ENCODE measurements around the gene CACNA1D. TPM values are rescaled to one million over a fixed set of nuclear protein-coding genes. Genes with fewer than 3 reads are reported as not detected.

CACNA1D gene
- total RNA-seq, 1 donor from 2014 or later: 1.9 TPM

DNA sequence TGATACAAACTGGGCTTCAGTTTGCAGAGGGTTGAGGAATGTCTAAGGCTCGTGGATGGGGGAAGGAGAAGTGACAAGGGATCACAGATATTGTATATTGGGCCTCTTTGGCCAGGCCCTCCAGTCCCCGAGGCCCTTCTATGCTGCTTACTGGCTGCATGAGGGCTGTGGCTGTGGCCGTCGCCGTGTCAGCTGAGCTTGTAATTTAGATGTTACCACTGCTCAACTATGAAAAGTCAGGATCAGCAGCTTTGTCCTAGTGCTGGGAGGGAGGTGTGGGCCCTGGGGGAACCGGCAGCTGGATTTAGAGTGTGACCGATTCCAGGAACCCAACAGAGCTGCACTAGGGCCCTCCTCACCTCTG is 51.6 kb downstream of the CACNA1D start:
- no peak for TF ChIP-seq CTCF (IDR thresholded peaks at IDR 0.05)
- Mint-ChIP-seq H3K27ac (no peak overlapping the region), H3K4me1 (no peaks in the 10 kb centered on the region), H3K9me3 (no peaks in the 10 kb centered on the region), H3K36me3 (ENCODE audit: low read depth) (no peaks in the 10 kb centered on the region), H3K27me3 (peaks cover 9% of the 10 kb centered on the region), H3K4me3 (no peak overlapping the region)
- ChIA-PET POLR2A (no interaction called here), CTCF (no interaction called here)
- ATAC-seq (ENCODE audit: low read depth): no peak
- no peak for DNase-seq
- intact Hi-C loops (cut with micrococcal nuclease): no loop called here

- CTCF ChIA-PET: no interaction called here
- POLR2A ChIA-PET: no interaction called here
- TF ChIP-seq CTCF (IDR thresholded peaks at IDR 0.05): no peak
- no peaks in the 10 kb centered on the region for H3K27me3 Mint-ChIP-seq
- H3K36me3 Mint-ChIP-seq (ENCODE audit: low read depth): no peaks in the 10 kb centered on the region
- no peak for ATAC-seq (ENCODE audit: low read depth)
- H3K4me1 Mint-ChIP-seq: no peaks in the 10 kb centered on the region
- H3K9me3 Mint-ChIP-seq: no peaks in the 10 kb centered on the region
- no peak overlapping the region for H3K27ac Mint-ChIP-seq
- no peak overlapping the region for H3K4me3 Mint-ChIP-seq
- DNase-seq: no peak
- intact Hi-C loops (cut with micrococcal nuclease): no loop called here
Observed at GRCh38 chr3:53547327-53547726, 52.9 kb downstream of the CACNA1D start.

DNA sequence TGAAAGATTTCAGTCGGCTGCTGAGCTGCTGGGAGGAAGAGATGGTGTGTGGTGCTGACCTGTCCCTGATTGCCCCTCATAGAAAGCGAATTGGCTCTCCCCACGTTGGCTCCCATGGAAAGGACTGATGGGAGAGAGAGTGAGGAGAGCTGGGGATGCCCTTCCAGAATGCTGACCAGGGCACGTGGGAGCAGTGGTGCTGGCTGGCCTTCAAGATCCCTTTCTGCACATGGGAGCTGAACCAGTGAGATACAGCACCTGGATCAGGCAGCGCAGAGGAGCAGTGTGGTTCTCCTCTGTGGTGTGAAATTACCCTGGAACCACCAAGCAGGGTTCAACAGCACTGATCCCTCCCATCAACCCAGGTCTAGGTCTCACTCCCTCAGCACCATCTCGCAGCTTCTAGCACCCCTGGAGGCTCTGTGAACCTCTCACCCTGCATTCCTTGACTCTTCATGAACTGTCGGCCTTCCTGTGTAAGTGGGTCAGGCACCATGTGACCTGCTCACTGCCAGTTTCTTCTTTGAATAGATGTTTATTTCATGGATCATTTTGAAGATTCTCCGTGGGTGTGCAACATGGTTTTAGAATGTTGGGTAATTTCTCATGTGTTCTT is 55.7 kb downstream of the CACNA1D start:
- ATAC-seq (ENCODE audit: low read depth) (no peak), DNase-seq (no peak)
- H3K27me3 Mint-ChIP-seq: no peaks in the 10 kb centered on the region
- TF ChIP-seq CTCF (IDR thresholded peaks at IDR 0.05): no peak
- peaks cover 8% of the 10 kb centered on the region for H3K4me1 Mint-ChIP-seq
- CTCF ChIA-PET: no interaction called here
- intact Hi-C loops (cut with micrococcal nuclease): no loop called here
- H3K4me3 Mint-ChIP-seq: no peak overlapping the region
- POLR2A ChIA-PET: no interaction called here
- no peaks in the 10 kb centered on the region for H3K36me3 Mint-ChIP-seq (ENCODE audit: low read depth)
- no peak overlapping the region for H3K27ac Mint-ChIP-seq
- H3K9me3 Mint-ChIP-seq: no peaks in the 10 kb centered on the region

DNA sequence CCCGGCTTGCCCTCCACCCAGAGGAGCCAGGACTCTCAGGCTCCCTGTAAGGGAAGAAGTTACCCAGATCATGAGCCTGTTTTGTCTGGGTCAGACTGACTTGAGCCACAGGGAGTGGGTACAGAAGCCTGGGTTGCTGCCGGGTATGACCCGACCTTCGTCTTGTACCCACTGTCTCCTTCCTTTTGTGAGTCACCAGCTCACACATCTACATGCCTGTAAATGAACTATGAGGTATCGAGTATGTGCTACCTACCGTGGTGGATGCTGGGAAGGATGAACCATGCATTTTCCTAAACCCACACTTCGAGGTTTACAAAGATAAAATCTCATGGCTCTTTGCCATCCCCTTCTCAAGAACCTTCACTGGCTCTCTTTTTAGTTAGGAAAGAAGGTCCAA is 56.9 kb downstream of the CACNA1D start:
- Mint-ChIP-seq H3K27me3 (no peaks in the 10 kb centered on the region), H3K36me3 (ENCODE audit: low read depth) (no peaks in the 10 kb centered on the region), H3K4me3 (no peak overlapping the region), H3K9me3 (no peaks in the 10 kb centered on the region), H3K4me1 (peaks cover 15% of the 10 kb centered on the region), H3K27ac (no peak overlapping the region)
- ChIA-PET POLR2A (no interaction called here), CTCF (no interaction called here)
- no peak for ATAC-seq (ENCODE audit: low read depth)
- no peak for DNase-seq
- TF ChIP-seq CTCF (IDR thresholded peaks at IDR 0.05): no peak
- intact Hi-C loops (cut with micrococcal nuclease): no loop called here

DNA sequence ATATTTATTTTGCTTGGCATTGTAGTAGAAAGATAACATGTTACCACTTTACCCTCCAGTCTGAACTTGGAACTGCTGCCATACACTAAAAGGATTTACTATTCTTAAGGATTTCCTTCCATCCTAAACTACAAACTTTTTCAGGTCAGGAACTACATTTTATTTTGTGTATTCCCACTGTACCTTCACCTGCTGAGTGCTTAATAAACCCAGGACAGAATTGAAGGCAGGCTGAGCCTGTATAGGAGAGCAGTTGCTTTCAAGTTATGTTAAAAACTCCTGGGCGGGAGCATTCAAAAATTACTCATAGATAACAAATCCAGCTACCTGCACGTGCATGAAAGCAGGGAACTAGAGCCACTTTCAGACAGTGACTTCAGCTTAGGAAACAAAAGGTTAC is 58.3 kb downstream of the CACNA1D start:
- CTCF ChIA-PET: no interaction called here
- ATAC-seq (ENCODE audit: low read depth) (no peak), DNase-seq (no peak)
- Mint-ChIP-seq H3K27me3 (no peaks in the 10 kb centered on the region), H3K4me3 (no peak overlapping the region), H3K27ac (no peak overlapping the region), H3K4me1 (peaks cover 15% of the 10 kb centered on the region), H3K36me3 (ENCODE audit: low read depth) (no peaks in the 10 kb centered on the region), H3K9me3 (no peaks in the 10 kb centered on the region)
- intact Hi-C loops (cut with micrococcal nuclease): no loop called here
- POLR2A ChIA-PET: no interaction called here
- no peak for TF ChIP-seq CTCF (IDR thresholded peaks at IDR 0.05)

All from activated B cell treated with CpG ODN at 0.5 μM for 24 hours (primary cell).